ENCODE results near the gene CTNNB1.

DNA sequence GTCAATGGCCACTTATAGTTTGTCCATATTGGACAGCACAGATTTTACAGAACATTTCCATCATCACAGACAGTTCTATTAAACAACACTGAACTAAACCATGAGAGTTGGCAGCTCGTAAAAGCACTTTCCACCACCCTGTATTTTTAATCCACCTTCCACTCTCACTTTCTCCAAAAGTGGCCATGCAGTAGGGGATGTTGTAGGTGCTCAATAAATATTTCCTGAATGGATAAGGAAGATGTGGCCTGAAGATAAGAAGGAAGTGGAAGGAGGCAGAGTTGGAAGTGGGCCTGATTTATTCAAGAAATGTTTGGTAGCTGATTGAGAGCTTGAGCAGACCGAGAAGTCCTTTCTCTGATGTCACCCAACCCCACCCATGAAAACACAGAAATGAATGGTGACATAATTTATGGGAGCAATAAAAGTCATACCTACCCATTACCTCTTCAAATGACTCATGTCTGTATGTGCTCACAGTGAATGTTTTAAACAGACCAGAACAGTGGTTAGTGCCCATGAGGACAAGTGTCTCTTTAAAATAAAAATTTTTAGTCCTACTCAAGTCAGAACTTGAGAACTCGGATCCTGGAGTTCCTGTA lies 39.6 kb upstream of the CTNNB1 start:
- TF ChIP-seq, protein P1, sequence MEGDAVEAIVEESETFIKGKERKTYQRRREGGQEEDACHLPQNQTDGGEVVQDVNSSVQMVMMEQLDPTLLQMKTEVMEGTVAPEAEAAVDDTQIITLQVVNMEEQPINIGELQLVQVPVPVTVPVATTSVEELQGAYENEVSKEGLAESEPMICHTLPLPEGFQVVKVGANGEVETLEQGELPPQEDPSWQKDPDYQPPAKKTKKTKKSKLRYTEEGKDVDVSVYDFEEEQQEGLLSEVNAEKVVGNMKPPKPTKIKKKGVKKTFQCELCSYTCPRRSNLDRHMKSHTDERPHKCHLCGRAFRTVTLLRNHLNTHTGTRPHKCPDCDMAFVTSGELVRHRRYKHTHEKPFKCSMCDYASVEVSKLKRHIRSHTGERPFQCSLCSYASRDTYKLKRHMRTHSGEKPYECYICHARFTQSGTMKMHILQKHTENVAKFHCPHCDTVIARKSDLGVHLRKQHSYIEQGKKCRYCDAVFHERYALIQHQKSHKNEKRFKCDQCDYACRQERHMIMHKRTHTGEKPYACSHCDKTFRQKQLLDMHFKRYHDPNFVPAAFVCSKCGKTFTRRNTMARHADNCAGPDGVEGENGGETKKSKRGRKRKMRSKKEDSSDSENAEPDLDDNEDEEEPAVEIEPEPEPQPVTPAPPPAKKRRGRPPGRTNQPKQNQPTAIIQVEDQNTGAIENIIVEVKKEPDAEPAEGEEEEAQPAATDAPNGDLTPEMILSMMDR (IDR thresholded peaks at IDR 0.05) = no peak
- TF ChIP-seq, protein P2, sequence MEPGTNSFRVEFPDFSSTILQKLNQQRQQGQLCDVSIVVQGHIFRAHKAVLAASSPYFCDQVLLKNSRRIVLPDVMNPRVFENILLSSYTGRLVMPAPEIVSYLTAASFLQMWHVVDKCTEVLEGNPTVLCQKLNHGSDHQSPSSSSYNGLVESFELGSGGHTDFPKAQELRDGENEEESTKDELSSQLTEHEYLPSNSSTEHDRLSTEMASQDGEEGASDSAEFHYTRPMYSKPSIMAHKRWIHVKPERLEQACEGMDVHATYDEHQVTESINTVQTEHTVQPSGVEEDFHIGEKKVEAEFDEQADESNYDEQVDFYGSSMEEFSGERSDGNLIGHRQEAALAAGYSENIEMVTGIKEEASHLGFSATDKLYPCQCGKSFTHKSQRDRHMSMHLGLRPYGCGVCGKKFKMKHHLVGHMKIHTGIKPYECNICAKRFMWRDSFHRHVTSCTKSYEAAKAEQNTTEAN (CRISPR knock-in tag; IDR thresholded peaks at IDR 0.05) = no peak
- no peak for TF ChIP-seq ZNF263 (CRISPR knock-in tag; IDR thresholded peaks at IDR 0.05; ENCODE audit: low read depth)
- TF ChIP-seq, protein P3, sequence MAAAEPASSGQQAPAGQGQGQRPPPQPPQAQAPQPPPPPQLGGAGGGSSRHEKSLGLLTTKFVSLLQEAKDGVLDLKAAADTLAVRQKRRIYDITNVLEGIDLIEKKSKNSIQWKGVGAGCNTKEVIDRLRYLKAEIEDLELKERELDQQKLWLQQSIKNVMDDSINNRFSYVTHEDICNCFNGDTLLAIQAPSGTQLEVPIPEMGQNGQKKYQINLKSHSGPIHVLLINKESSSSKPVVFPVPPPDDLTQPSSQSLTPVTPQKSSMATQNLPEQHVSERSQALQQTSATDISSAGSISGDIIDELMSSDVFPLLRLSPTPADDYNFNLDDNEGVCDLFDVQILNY (CRISPR knock-in tag; IDR thresholded peaks at IDR 0.05) = no peak
- no peak for TF ChIP-seq NFYB (CRISPR knock-in tag; conservative IDR thresholded peaks at IDR 0.05; ENCODE audit: low read depth)
- TF ChIP-seq, protein P4, sequence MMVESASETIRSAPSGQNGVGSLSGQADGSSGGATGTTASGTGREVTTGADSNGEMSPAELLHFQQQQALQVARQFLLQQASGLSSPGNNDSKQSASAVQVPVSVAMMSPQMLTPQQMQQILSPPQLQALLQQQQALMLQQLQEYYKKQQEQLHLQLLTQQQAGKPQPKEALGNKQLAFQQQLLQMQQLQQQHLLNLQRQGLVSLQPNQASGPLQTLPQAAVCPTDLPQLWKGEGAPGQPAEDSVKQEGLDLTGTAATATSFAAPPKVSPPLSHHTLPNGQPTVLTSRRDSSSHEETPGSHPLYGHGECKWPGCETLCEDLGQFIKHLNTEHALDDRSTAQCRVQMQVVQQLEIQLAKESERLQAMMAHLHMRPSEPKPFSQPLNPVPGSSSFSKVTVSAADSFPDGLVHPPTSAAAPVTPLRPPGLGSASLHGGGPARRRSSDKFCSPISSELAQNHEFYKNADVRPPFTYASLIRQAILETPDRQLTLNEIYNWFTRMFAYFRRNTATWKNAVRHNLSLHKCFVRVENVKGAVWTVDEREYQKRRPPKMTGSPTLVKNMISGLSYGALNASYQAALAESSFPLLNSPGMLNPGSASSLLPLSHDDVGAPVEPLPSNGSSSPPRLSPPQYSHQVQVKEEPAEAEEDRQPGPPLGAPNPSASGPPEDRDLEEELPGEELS (CRISPR knock-in tag; IDR thresholded peaks at IDR 0.05) = no peak
- no peak for TF ChIP-seq CREB1 (CRISPR knock-in tag; IDR thresholded peaks at IDR 0.05)
- TF ChIP-seq MXD4 (CRISPR knock-in tag; IDR thresholded peaks at IDR 0.05; ENCODE audit: borderline replicate concordance) = no peak
- TF ChIP-seq, protein P5, sequence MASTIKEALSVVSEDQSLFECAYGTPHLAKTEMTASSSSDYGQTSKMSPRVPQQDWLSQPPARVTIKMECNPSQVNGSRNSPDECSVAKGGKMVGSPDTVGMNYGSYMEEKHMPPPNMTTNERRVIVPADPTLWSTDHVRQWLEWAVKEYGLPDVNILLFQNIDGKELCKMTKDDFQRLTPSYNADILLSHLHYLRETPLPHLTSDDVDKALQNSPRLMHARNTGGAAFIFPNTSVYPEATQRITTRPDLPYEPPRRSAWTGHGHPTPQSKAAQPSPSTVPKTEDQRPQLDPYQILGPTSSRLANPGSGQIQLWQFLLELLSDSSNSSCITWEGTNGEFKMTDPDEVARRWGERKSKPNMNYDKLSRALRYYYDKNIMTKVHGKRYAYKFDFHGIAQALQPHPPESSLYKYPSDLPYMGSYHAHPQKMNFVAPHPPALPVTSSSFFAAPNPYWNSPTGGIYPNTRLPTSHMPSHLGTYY (CRISPR knock-in tag; IDR thresholded peaks at IDR 0.05) = no peak

Data from WTC11 (cell line).